ENCODE measurements around the gene IQSEC1. TPM values are rescaled to one million over a fixed set of nuclear protein-coding genes. Genes with fewer than 3 reads are reported as not detected.

Gene IQSEC1
- polyA plus RNA-seq, 2 of the 4 experiments (the other 2 are of a cell fraction), result 3.7 to 10.7 TPM

- TF ChIP-seq NPAS2 (CRISPR knock-in tag; IDR thresholded peaks at IDR 0.05; ENCODE audit: borderline replicate concordance), result no peak
- TF ChIP-seq BHLHE40 (IDR thresholded peaks at IDR 0.05; ENCODE audit: low read depth, low read length), result no peak
- TF ChIP-seq HDAC2 (IDR thresholded peaks at IDR 0.05), result no peak
- no peak for TF ChIP-seq HOXB5 (CRISPR knock-in tag; IDR thresholded peaks at IDR 0.05)
- no peak for TF ChIP-seq HMGXB4 (CRISPR knock-in tag; IDR thresholded peaks at IDR 0.05; ENCODE audit: borderline replicate concordance)
- TF ChIP-seq MAX (IDR thresholded peaks at IDR 0.05), result no peak
Observed at GRCh38 chr3:13080591-13080990, 7.4 kb upstream of the IQSEC1 start (continued).

- TF ChIP-seq CBX2 (IDR thresholded peaks at IDR 0.05; ENCODE audit: borderline replicate concordance, low read depth) (no peak), HOXB5 (CRISPR knock-in tag; IDR thresholded peaks at IDR 0.05) (no peak), TFCP2L1 (CRISPR knock-in tag; IDR thresholded peaks at IDR 0.05) (no peak), HMGXB4 (CRISPR knock-in tag; IDR thresholded peaks at IDR 0.05; ENCODE audit: borderline replicate concordance) (no peak), EHMT2 (IDR thresholded peaks at IDR 0.05; ENCODE audit: low read depth) (no peak), MYC (IDR thresholded peaks at IDR 0.05; ENCODE audit: borderline replicate concordance, low read length) (no peak), HOXB13 (CRISPR knock-in tag; IDR thresholded peaks at IDR 0.05; ENCODE audit: low read depth) (no peak), EP300 (IDR thresholded peaks at IDR 0.05) (no peak), RAD21 (conservative IDR thresholded peaks at IDR 0.05 in 1 of 2, IDR thresholded peaks at IDR 0.05 in 1 of 2) (no peak), GATA3 (IDR thresholded peaks at IDR 0.05; ENCODE audit: borderline replicate concordance) (no peak), ZNF302 (CRISPR knock-in tag; IDR thresholded peaks at IDR 0.05) (no peak), ZSCAN20 (CRISPR knock-in tag; IDR thresholded peaks at IDR 0.05) (no peak), NPAS2 (CRISPR knock-in tag; IDR thresholded peaks at IDR 0.05; ENCODE audit: borderline replicate concordance) (no peak), CHD2 (IDR thresholded peaks at IDR 0.05; ENCODE audit: low read length, partially characterized antibody) (no peak)
- Histone ChIP-seq H3K4me3 (no peak overlapping the region), H3K27ac (no peak overlapping the region), H3K4me1 (no peaks in the 10 kb centered on the region), H3K4me2 (no peak overlapping the region), H3K9me3 (no peaks in the 10 kb centered on the region)
- ATAC-seq (no peak), DNase-seq (ENCODE audit: low read depth in 1 of 2, low spot score in 1 of 2) (no peak), FAIRE-seq (no peak)
- 54% methylated on average over 3 of the region's 3 CpGs for WGBS (ENCODE audit: missing lambda C conversion rate)
- CTCF ChIA-PET, result interaction anchor here (1.0 to 2.4 kb wide), 2 partner anchors 10 to 373 kb away, joined by 3 to 9 read pairs; no protein-coding TSS in a partner anchor
- POLR2A ChIA-PET, result no interaction called here
Observed at GRCh38 chr3:13080026-13080425, 6.8 kb upstream of the IQSEC1 start.

- no peak for DNase-seq (ENCODE audit: low read depth in 1 of 2, low spot score in 1 of 2)
- no peak for ATAC-seq
- FAIRE-seq, result no peak
- H3K4me2 ChIP-seq, result no peak overlapping the region
- no peaks in the 10 kb centered on the region for H3K9me3 ChIP-seq
- no peaks in the 10 kb centered on the region for H3K4me1 ChIP-seq
- POLR2A ChIA-PET, result no interaction called here
- TF ChIP-seq ZFP36 (IDR thresholded peaks at IDR 0.05; ENCODE audit: borderline replicate concordance, partially characterized antibody) (no peak), ESRRA (IDR thresholded peaks at IDR 0.05; ENCODE audit: borderline replicate concordance, low read length) (no peak), HOXA7 (CRISPR knock-in tag; IDR thresholded peaks at IDR 0.05) (no peak), SREBF2 (IDR thresholded peaks at IDR 0.05) (no peak), MAZ (IDR thresholded peaks at IDR 0.05; ENCODE audit: borderline replicate concordance, low read depth, low read length) (no peak), KDM1A (IDR thresholded peaks at IDR 0.05; ENCODE audit: low read depth) (no peak), ELK1 (IDR thresholded peaks at IDR 0.05; ENCODE audit: low read depth, low read length) (no peak), RAD21 (conservative IDR thresholded peaks at IDR 0.05 in 1 of 2, IDR thresholded peaks at IDR 0.05 in 1 of 2) (no peak), BHLHE40 (IDR thresholded peaks at IDR 0.05; ENCODE audit: low read depth, low read length) (no peak)
- H3K27ac ChIP-seq, result no peak overlapping the region
- WGBS (ENCODE audit: missing lambda C conversion rate), result 71% methylated on average over 7 of the region's 7 CpGs
- H3K4me3 ChIP-seq, result no peak overlapping the region
- CTCF ChIA-PET, result interaction anchor here (1.0 to 2.4 kb wide), 2 partner anchors 9 to 373 kb away, joined by 3 to 9 read pairs; no protein-coding TSS in a partner anchor
Observed at GRCh38 chr3:13079510-13079909, 6.3 kb upstream of the IQSEC1 start.

All from A549 (cell line).